ENCODE measurements around the gene TLE1. TPM values are rescaled to one million over a fixed set of nuclear protein-coding genes. Genes with fewer than 3 reads are reported as not detected.

The TLE1 gene
- total RNA-seq, 1 donor: 9.0 TPM

DNA sequence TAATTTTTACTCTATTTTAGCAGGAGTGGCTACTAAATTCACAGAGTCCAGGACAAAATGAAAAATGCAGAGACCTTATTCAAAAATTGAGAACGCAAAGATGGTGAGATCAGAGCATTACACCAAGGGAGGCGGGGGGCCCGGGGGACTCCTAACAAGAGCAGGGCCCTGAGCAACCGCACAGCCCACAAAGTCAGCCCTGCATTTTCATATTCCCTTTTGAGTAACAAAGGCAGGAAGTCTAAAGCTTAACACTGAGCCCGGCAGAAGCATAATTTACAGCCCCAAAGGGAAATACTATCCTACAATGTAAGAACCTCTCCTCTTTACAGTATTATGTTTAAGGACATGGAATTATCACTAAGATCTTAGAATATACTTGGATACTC lies 69.4 kb downstream of the TLE1 start:
- Histone ChIP-seq H3K4me3 (ENCODE audit: insufficient read depth, low read length) (peak overlapping the region; percentile 1), H3K9me3 (ENCODE audit: low read depth, low read length) (no peaks in the 10 kb centered on the region), H3K36me3 (ENCODE audit: insufficient read depth, low read length) (no peaks in the 10 kb centered on the region), H4K20me1 (ENCODE audit: insufficient read depth, low read length) (no peaks in the 10 kb centered on the region), H3K79me2 (ENCODE audit: insufficient read depth, low read length) (no peaks in the 10 kb centered on the region), H3K4me1 (ENCODE audit: insufficient read depth, low read length) (peaks cover 7% of the 10 kb centered on the region), H3K27me3 (ENCODE audit: insufficient read depth, low read length) (no peaks in the 10 kb centered on the region), H3K27ac (ENCODE audit: low read depth, low read length) (no peak overlapping the region), H2AFZ (ENCODE audit: low read length) (peak overlapping the region; percentile 71), H3K4me2 (ENCODE audit: insufficient read depth, low read length) (peak overlapping the region; percentile 39)
- TF ChIP-seq, protein P1, sequence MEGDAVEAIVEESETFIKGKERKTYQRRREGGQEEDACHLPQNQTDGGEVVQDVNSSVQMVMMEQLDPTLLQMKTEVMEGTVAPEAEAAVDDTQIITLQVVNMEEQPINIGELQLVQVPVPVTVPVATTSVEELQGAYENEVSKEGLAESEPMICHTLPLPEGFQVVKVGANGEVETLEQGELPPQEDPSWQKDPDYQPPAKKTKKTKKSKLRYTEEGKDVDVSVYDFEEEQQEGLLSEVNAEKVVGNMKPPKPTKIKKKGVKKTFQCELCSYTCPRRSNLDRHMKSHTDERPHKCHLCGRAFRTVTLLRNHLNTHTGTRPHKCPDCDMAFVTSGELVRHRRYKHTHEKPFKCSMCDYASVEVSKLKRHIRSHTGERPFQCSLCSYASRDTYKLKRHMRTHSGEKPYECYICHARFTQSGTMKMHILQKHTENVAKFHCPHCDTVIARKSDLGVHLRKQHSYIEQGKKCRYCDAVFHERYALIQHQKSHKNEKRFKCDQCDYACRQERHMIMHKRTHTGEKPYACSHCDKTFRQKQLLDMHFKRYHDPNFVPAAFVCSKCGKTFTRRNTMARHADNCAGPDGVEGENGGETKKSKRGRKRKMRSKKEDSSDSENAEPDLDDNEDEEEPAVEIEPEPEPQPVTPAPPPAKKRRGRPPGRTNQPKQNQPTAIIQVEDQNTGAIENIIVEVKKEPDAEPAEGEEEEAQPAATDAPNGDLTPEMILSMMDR (IDR thresholded peaks at IDR 0.05; ENCODE audit: extremely low read depth, low read depth, low read length): no peak
- no peak for DNase-seq (ENCODE audit: insufficient read length, low spot score, missing footprints)

DNA sequence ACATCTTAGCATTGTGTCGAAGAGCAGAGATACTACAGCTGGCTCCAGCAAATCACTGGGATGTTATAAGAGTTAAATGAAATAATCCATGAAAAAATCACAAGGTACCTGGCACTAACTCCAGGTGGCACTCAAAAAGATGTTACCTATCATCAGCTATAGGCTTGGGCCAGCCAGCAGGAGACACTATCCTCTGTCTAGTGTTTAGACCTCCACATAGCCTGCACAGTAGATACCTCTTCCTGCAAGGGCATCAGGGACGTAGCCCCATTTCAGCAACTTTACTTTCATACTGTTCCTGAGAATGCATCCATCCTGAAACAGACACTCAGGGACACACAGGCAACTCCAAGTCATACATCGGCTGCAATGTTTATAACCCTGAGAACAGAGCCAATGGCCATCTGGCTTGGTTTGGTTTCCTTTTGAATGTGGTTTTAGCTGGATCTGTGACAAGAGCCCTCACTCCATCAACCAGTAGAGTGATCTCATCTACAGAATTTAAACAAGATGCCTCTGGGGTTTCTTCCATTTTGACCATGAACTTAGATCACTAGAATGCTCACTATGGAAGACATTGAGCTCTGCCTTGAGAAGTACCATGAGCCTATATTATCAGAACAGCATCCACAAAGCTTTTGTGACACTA lies 69.9 kb downstream of the TLE1 start:
- Histone ChIP-seq H3K79me2 (ENCODE audit: insufficient read depth, low read length) (no peaks in the 10 kb centered on the region), H3K4me3 (ENCODE audit: insufficient read depth, low read length) (peak overlapping the region; percentile 1), H3K36me3 (ENCODE audit: insufficient read depth, low read length) (no peaks in the 10 kb centered on the region), H3K27me3 (ENCODE audit: insufficient read depth, low read length) (no peaks in the 10 kb centered on the region), H3K4me2 (ENCODE audit: insufficient read depth, low read length) (peak overlapping the region; percentile 39), H4K20me1 (ENCODE audit: insufficient read depth, low read length) (no peaks in the 10 kb centered on the region), H2AFZ (ENCODE audit: low read length) (peak overlapping the region; percentile 71), H3K27ac (ENCODE audit: low read depth, low read length) (no peak overlapping the region), H3K9me3 (ENCODE audit: low read depth, low read length) (no peaks in the 10 kb centered on the region), H3K4me1 (ENCODE audit: insufficient read depth, low read length) (peaks cover 7% of the 10 kb centered on the region)
- TF ChIP-seq, protein P1 (IDR thresholded peaks at IDR 0.05; ENCODE audit: extremely low read depth, low read depth, low read length): no peak
- DNase-seq (ENCODE audit: insufficient read length, low spot score, missing footprints): peak; percentile 93

DNA sequence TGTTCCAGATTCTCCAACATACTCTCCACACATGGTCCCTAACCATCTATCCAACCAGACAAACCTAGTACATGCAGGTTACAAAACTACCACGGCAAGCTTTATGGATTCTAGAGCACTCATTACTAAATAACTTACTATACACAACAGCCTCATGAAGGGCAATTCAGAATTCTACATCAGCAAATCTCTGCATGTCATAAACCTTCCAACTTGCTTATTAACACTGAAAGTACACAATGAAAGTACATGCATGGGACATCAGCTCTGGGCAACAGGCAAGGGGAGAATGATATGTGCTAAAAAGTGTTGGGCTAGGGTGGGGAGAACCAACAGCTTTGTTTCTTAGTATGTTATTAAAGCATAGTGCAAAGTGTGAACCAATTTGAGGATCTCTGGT lies 70.4 kb downstream of the TLE1 start:
- DNase-seq (ENCODE audit: insufficient read length, low spot score, missing footprints): no peak
- Histone ChIP-seq H3K4me2 (ENCODE audit: insufficient read depth, low read length) (no peak overlapping the region), H3K27me3 (ENCODE audit: insufficient read depth, low read length) (no peaks in the 10 kb centered on the region), H3K4me3 (ENCODE audit: insufficient read depth, low read length) (no peak overlapping the region), H4K20me1 (ENCODE audit: insufficient read depth, low read length) (no peaks in the 10 kb centered on the region), H3K27ac (ENCODE audit: low read depth, low read length) (no peak overlapping the region), H2AFZ (ENCODE audit: low read length) (no peak overlapping the region), H3K9me3 (ENCODE audit: low read depth, low read length) (no peaks in the 10 kb centered on the region), H3K36me3 (ENCODE audit: insufficient read depth, low read length) (no peaks in the 10 kb centered on the region), H3K4me1 (ENCODE audit: insufficient read depth, low read length) (peaks cover 7% of the 10 kb centered on the region), H3K79me2 (ENCODE audit: insufficient read depth, low read length) (no peaks in the 10 kb centered on the region)
- TF ChIP-seq, protein P1 (IDR thresholded peaks at IDR 0.05; ENCODE audit: extremely low read depth, low read depth, low read length): no peak

GRCh38 chr9:81616141-81616540 lies 73.2 kb downstream of the TLE1 start:
- H2AFZ ChIP-seq (ENCODE audit: low read length): no peak overlapping the region
- no peak overlapping the region for H3K4me2 ChIP-seq (ENCODE audit: insufficient read depth, low read length)
- no peaks in the 10 kb centered on the region for H3K9me3 ChIP-seq (ENCODE audit: low read depth, low read length)
- H3K27ac ChIP-seq (ENCODE audit: low read depth, low read length): no peak overlapping the region
- TF ChIP-seq, protein P1 (IDR thresholded peaks at IDR 0.05; ENCODE audit: extremely low read depth, low read depth, low read length): no peak
- no peak overlapping the region for H3K4me3 ChIP-seq (ENCODE audit: insufficient read depth, low read length)
- no peaks in the 10 kb centered on the region for H4K20me1 ChIP-seq (ENCODE audit: insufficient read depth, low read length)
- peaks cover 7% of the 10 kb centered on the region for H3K4me1 ChIP-seq (ENCODE audit: insufficient read depth, low read length)
- no peak for DNase-seq (ENCODE audit: insufficient read length, low spot score, missing footprints)
- H3K27me3 ChIP-seq (ENCODE audit: insufficient read depth, low read length): no peaks in the 10 kb centered on the region
- H3K36me3 ChIP-seq (ENCODE audit: insufficient read depth, low read length): peaks cover 2% of the 10 kb centered on the region
- no peaks in the 10 kb centered on the region for H3K79me2 ChIP-seq (ENCODE audit: insufficient read depth, low read length)

Measured in osteoblast (primary cell).